ENCODE measurements around the gene FAM83B.

The FAM83B gene

GRCh38 chr6:54860739-54861138, 14.2 kb downstream of the FAM83B start:
- H3K4me3 ChIP-seq (ENCODE audit: insufficient read depth, low read depth, low read length, poor library complexity, severe bottlenecking), result no peak overlapping the region
- no peaks in the 10 kb centered on the region for H3K36me3 ChIP-seq (ENCODE audit: control insufficient read depth, insufficient read depth, low read length)
- H3K9me3 ChIP-seq (ENCODE audit: control insufficient read depth, low read length), result no peaks in the 10 kb centered on the region
- no peaks in the 10 kb centered on the region for H3K27me3 ChIP-seq (replicated peaks; ENCODE audit: control insufficient read depth, insufficient read depth, low read length, poor library complexity, severe bottlenecking)
- H3K4me1 ChIP-seq (ENCODE audit: control insufficient read depth, insufficient read depth, low read length, poor library complexity, severe bottlenecking), result no peaks in the 10 kb centered on the region
- H3K27ac ChIP-seq (ENCODE audit: insufficient read depth, low read length, poor library complexity, severe bottlenecking), result no peak overlapping the region
- DNase-seq, result no peak

- no peaks in the 10 kb centered on the region for H3K36me3 ChIP-seq (ENCODE audit: control insufficient read depth, insufficient read depth, low read length)
- no peaks in the 10 kb centered on the region for H3K27me3 ChIP-seq (replicated peaks; ENCODE audit: control insufficient read depth, insufficient read depth, low read length, poor library complexity, severe bottlenecking)
Observed at GRCh38 chr6:54861905-54862616, 15.5 kb downstream of the FAM83B start.

GRCh38 chr6:54864272-54864671, 17.7 kb downstream of the FAM83B start:
- DNase-seq, result no peak
- Histone ChIP-seq H3K9me3 (ENCODE audit: control insufficient read depth, low read length) (no peaks in the 10 kb centered on the region), H3K27ac (ENCODE audit: insufficient read depth, low read length, poor library complexity, severe bottlenecking) (no peak overlapping the region), H3K36me3 (ENCODE audit: control insufficient read depth, insufficient read depth, low read length) (no peaks in the 10 kb centered on the region), H3K4me3 (ENCODE audit: insufficient read depth, low read depth, low read length, poor library complexity, severe bottlenecking) (no peak overlapping the region), H3K4me1 (ENCODE audit: control insufficient read depth, insufficient read depth, low read length, poor library complexity, severe bottlenecking) (no peaks in the 10 kb centered on the region), H3K27me3 (replicated peaks; ENCODE audit: control insufficient read depth, insufficient read depth, low read length, poor library complexity, severe bottlenecking) (no peaks in the 10 kb centered on the region)

More at GRCh38 chr6:54861905-54862616, 15.5 kb downstream of the FAM83B start:
- Histone ChIP-seq H3K9me3 (ENCODE audit: control insufficient read depth, low read length) (no peaks in the 10 kb centered on the region), H3K4me3 (ENCODE audit: insufficient read depth, low read depth, low read length, poor library complexity, severe bottlenecking) (no peak overlapping the region), H3K4me1 (ENCODE audit: control insufficient read depth, insufficient read depth, low read length, poor library complexity, severe bottlenecking) (no peaks in the 10 kb centered on the region), H3K27ac (ENCODE audit: insufficient read depth, low read length, poor library complexity, severe bottlenecking) (no peak overlapping the region)
- DNase-seq, result no peak

- H3K9me3 ChIP-seq (ENCODE audit: control insufficient read depth, low read length), result no peaks in the 10 kb centered on the region
- no peaks in the 10 kb centered on the region for H3K27me3 ChIP-seq (replicated peaks; ENCODE audit: control insufficient read depth, insufficient read depth, low read length, poor library complexity, severe bottlenecking)
- H3K36me3 ChIP-seq (ENCODE audit: control insufficient read depth, insufficient read depth, low read length), result no peaks in the 10 kb centered on the region
- no peak for DNase-seq
- no peak overlapping the region for H3K4me3 ChIP-seq (ENCODE audit: insufficient read depth, low read depth, low read length, poor library complexity, severe bottlenecking)
- H3K4me1 ChIP-seq (ENCODE audit: control insufficient read depth, insufficient read depth, low read length, poor library complexity, severe bottlenecking), result no peaks in the 10 kb centered on the region
- H3K27ac ChIP-seq (ENCODE audit: insufficient read depth, low read length, poor library complexity, severe bottlenecking), result no peak overlapping the region
Observed at GRCh38 chr6:54865091-54865631, 18.6 kb downstream of the FAM83B start.

- no peak for DNase-seq
- no peak overlapping the region for H3K27ac ChIP-seq (ENCODE audit: insufficient read depth, low read length, poor library complexity, severe bottlenecking)
- no peak overlapping the region for H3K4me3 ChIP-seq (ENCODE audit: insufficient read depth, low read depth, low read length, poor library complexity, severe bottlenecking)
- H3K27me3 ChIP-seq (replicated peaks; ENCODE audit: control insufficient read depth, insufficient read depth, low read length, poor library complexity, severe bottlenecking), result no peaks in the 10 kb centered on the region
- H3K36me3 ChIP-seq (ENCODE audit: control insufficient read depth, insufficient read depth, low read length), result no peaks in the 10 kb centered on the region
- H3K9me3 ChIP-seq (ENCODE audit: control insufficient read depth, low read length), result no peaks in the 10 kb centered on the region
- no peaks in the 10 kb centered on the region for H3K4me1 ChIP-seq (ENCODE audit: control insufficient read depth, insufficient read depth, low read length, poor library complexity, severe bottlenecking)
Observed at GRCh38 chr6:54868556-54868955, 22.0 kb downstream of the FAM83B start.

GRCh38 chr6:54873599-54873998, 27.0 kb downstream of the FAM83B start:
- Histone ChIP-seq H3K27me3 (replicated peaks; ENCODE audit: control insufficient read depth, insufficient read depth, low read length, poor library complexity, severe bottlenecking) (no peaks in the 10 kb centered on the region), H3K9me3 (ENCODE audit: control insufficient read depth, low read length) (no peaks in the 10 kb centered on the region), H3K36me3 (ENCODE audit: control insufficient read depth, insufficient read depth, low read length) (no peaks in the 10 kb centered on the region), H3K4me1 (ENCODE audit: control insufficient read depth, insufficient read depth, low read length, poor library complexity, severe bottlenecking) (no peaks in the 10 kb centered on the region), H3K27ac (ENCODE audit: insufficient read depth, low read length, poor library complexity, severe bottlenecking) (no peak overlapping the region), H3K4me3 (ENCODE audit: insufficient read depth, low read depth, low read length, poor library complexity, severe bottlenecking) (no peak overlapping the region)
- no peak for DNase-seq

GRCh38 chr6:54874349-54875048, 27.9 kb downstream of the FAM83B start:
- no peak overlapping the region for H3K4me3 ChIP-seq (ENCODE audit: insufficient read depth, low read depth, low read length, poor library complexity, severe bottlenecking)
- no peaks in the 10 kb centered on the region for H3K36me3 ChIP-seq (ENCODE audit: control insufficient read depth, insufficient read depth, low read length)
- no peaks in the 10 kb centered on the region for H3K27me3 ChIP-seq (replicated peaks; ENCODE audit: control insufficient read depth, insufficient read depth, low read length, poor library complexity, severe bottlenecking)
- DNase-seq, result no peak
- no peaks in the 10 kb centered on the region for H3K4me1 ChIP-seq (ENCODE audit: control insufficient read depth, insufficient read depth, low read length, poor library complexity, severe bottlenecking)
- H3K9me3 ChIP-seq (ENCODE audit: control insufficient read depth, low read length), result no peaks in the 10 kb centered on the region
- no peak overlapping the region for H3K27ac ChIP-seq (ENCODE audit: insufficient read depth, low read length, poor library complexity, severe bottlenecking)

- H3K27me3 ChIP-seq (replicated peaks; ENCODE audit: control insufficient read depth, insufficient read depth, low read length, poor library complexity, severe bottlenecking), result no peaks in the 10 kb centered on the region
- no peak overlapping the region for H3K4me3 ChIP-seq (ENCODE audit: insufficient read depth, low read depth, low read length, poor library complexity, severe bottlenecking)
- H3K4me1 ChIP-seq (ENCODE audit: control insufficient read depth, insufficient read depth, low read length, poor library complexity, severe bottlenecking), result no peaks in the 10 kb centered on the region
- H3K36me3 ChIP-seq (ENCODE audit: control insufficient read depth, insufficient read depth, low read length), result no peaks in the 10 kb centered on the region
- no peak for DNase-seq
- no peak overlapping the region for H3K27ac ChIP-seq (ENCODE audit: insufficient read depth, low read length, poor library complexity, severe bottlenecking)
- H3K9me3 ChIP-seq (ENCODE audit: control insufficient read depth, low read length), result no peaks in the 10 kb centered on the region
Observed at GRCh38 chr6:54875539-54875938, 29.0 kb downstream of the FAM83B start.

- Histone ChIP-seq H3K4me1 (ENCODE audit: control insufficient read depth, insufficient read depth, low read length, poor library complexity, severe bottlenecking) (no peaks in the 10 kb centered on the region), H3K4me3 (ENCODE audit: insufficient read depth, low read depth, low read length, poor library complexity, severe bottlenecking) (no peak overlapping the region), H3K27ac (ENCODE audit: insufficient read depth, low read length, poor library complexity, severe bottlenecking) (no peak overlapping the region), H3K9me3 (ENCODE audit: control insufficient read depth, low read length) (no peaks in the 10 kb centered on the region), H3K36me3 (ENCODE audit: control insufficient read depth, insufficient read depth, low read length) (no peaks in the 10 kb centered on the region), H3K27me3 (replicated peaks; ENCODE audit: control insufficient read depth, insufficient read depth, low read length, poor library complexity, severe bottlenecking) (no peaks in the 10 kb centered on the region)
- DNase-seq, result no peak
Observed at GRCh38 chr6:54876365-54876764, 29.8 kb downstream of the FAM83B start.

- H3K4me3 ChIP-seq (ENCODE audit: insufficient read depth, low read depth, low read length, poor library complexity, severe bottlenecking), result no peak overlapping the region
- no peaks in the 10 kb centered on the region for H3K36me3 ChIP-seq (ENCODE audit: control insufficient read depth, insufficient read depth, low read length)
- H3K27me3 ChIP-seq (replicated peaks; ENCODE audit: control insufficient read depth, insufficient read depth, low read length, poor library complexity, severe bottlenecking), result no peaks in the 10 kb centered on the region
- no peaks in the 10 kb centered on the region for H3K9me3 ChIP-seq (ENCODE audit: control insufficient read depth, low read length)
- no peak overlapping the region for H3K27ac ChIP-seq (ENCODE audit: insufficient read depth, low read length, poor library complexity, severe bottlenecking)
- no peaks in the 10 kb centered on the region for H3K4me1 ChIP-seq (ENCODE audit: control insufficient read depth, insufficient read depth, low read length, poor library complexity, severe bottlenecking)
- DNase-seq, result no peak
Observed at GRCh38 chr6:54876871-54877270, 30.3 kb downstream of the FAM83B start.
